ENCODE data around the gene AJAP1. TPM values are rescaled to one million over a fixed set of nuclear protein-coding genes. Genes with fewer than 3 reads are reported as not detected.

AJAP1 gene
- total and polyA plus RNA-seq, 10 of the 15 experiments (the other 5 are each of a cell fraction or from before 2014, with no cell fraction given), result not detected

DNA sequence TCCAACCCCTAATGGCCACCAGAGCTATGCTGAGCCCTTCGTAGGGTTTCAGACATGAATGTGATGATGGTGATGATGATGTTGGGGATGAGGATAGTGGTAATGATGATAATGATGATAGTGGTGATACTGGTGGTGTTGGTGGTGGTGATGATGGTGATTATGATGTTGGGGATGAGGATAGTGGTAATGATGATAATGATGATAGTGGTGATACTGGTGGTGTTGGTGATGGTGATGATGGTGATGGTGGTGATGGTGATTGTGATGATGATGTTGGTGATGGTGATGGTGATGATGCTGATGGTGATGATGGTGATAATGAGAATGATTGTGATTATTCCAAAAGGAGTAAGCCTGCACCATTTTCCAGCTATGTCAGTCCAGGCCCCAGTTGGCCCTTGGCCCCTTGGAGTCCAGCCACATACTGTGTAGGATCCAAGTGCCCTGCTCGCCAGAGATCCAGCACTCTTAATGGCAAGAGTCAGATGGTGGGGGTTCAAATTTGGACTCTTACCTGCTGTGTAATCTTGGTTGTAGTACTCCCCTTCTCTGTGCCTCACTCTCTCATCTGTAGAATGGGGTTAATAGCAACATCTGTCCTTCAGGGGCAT is 28.3 kb downstream of the AJAP1 start:
- CTCF ChIA-PET, result no interaction called here
- in situ Hi-C loops (cut with MboI), result no loop called here
- TF ChIP-seq ATF7 (IDR thresholded peaks at IDR 0.05; ENCODE audit: low read depth), result no peak
- SMC1A ChIA-PET (ENCODE audit: uncharacterized antibody, unreplicated experiment), result no interaction called here
- no peaks in the 10 kb centered on the region for H3K79me2 ChIP-seq (ENCODE audit: control insufficient read depth, insufficient read depth, low read length)
- RAD21 ChIA-PET (ENCODE audit: unreplicated experiment), result no interaction called here
- BruUV-seq (replicated peaks), result no TSS peak
- no peaks in the 10 kb centered on the region for H3K9me3 ChIP-seq (replicated peaks; ENCODE audit: control insufficient read depth, insufficient read depth, low read length)
- ATAC-seq (no peak), DNase-seq (ENCODE audit: low read depth, low spot score) (no peak), FAIRE-seq (no peak)
- H3K4me2 ChIP-seq (ENCODE audit: control insufficient read depth, insufficient read depth), result no peak overlapping the region
- intact Hi-C loops (cut with micrococcal nuclease; ENCODE audit: unreplicated experiment), result no loop called here
- no peak overlapping the region for H3K27ac ChIP-seq (ENCODE audit: control insufficient read depth, insufficient read depth)
- H3K4me1 ChIP-seq (ENCODE audit: control insufficient read depth, insufficient read depth, low read length), result no peaks in the 10 kb centered on the region
- H3K4me3 ChIP-seq, result no peak overlapping the region
- no peak overlapping the region for H2AFZ ChIP-seq (ENCODE audit: control insufficient read depth, low read depth, low read length)
- no peak overlapping the region for H3K9ac ChIP-seq (ENCODE audit: control insufficient read depth, insufficient read depth, low read length)
- 0% methylated on average over 2 of the region's 2 CpGs for WGBS (ENCODE audit: insufficient coverage, insufficient replicate concordance, low lambda C conversion rate, missing lambda C conversion rate)
- H4K20me1 ChIP-seq (ENCODE audit: control insufficient read depth, insufficient read depth), result no peaks in the 10 kb centered on the region
- H3K36me3 ChIP-seq (ENCODE audit: control insufficient read depth in 2 of 2, insufficient read depth in 2 of 2, low read length in 1 of 2), result no peaks in the 10 kb centered on the region
- POLR2A ChIA-PET, result no interaction called here
- H3K27me3 ChIP-seq (replicated peaks in 1 of 2; ENCODE audit: control insufficient read depth in 2 of 2, insufficient read depth in 2 of 2, low read length in 1 of 2), result no peaks in the 10 kb centered on the region

DNA sequence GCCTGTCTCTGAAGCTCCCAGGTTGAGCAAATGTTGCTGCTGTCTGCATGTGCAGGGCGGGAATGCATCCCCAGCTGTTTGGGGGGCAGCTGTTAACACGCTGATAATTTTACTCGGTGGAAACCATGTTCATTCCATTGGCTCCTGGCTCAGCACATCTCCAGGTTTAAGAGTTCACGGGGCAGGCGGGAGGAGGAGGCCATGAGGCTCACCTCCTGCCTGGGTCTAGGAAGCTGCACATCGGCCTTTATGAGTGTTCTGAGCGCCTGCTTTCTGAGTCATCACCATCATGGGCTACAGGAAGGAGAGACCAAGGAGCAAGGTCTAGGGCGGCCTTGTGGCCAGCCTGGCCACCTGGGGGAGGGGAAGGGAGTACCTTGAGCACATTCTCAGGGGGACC is 29.7 kb downstream of the AJAP1 start:
- Histone ChIP-seq H3K4me2 (ENCODE audit: control insufficient read depth, insufficient read depth) (no peak overlapping the region), H3K4me1 (ENCODE audit: control insufficient read depth, insufficient read depth, low read length) (no peaks in the 10 kb centered on the region), H3K9me3 (replicated peaks; ENCODE audit: control insufficient read depth, insufficient read depth, low read length) (no peaks in the 10 kb centered on the region), H3K4me3 (no peak overlapping the region), H3K79me2 (ENCODE audit: control insufficient read depth, insufficient read depth, low read length) (no peaks in the 10 kb centered on the region), H4K20me1 (ENCODE audit: control insufficient read depth, insufficient read depth) (no peaks in the 10 kb centered on the region), H3K27me3 (replicated peaks in 1 of 2; ENCODE audit: control insufficient read depth in 2 of 2, insufficient read depth in 2 of 2, low read length in 1 of 2) (no peaks in the 10 kb centered on the region), H3K36me3 (ENCODE audit: control insufficient read depth in 2 of 2, insufficient read depth in 2 of 2, low read length in 1 of 2) (no peaks in the 10 kb centered on the region), H2AFZ (ENCODE audit: control insufficient read depth, low read depth, low read length) (no peak overlapping the region), H3K27ac (ENCODE audit: control insufficient read depth, insufficient read depth) (no peak overlapping the region), H3K9ac (ENCODE audit: control insufficient read depth, insufficient read depth, low read length) (no peak overlapping the region)
- RAD21 ChIA-PET (ENCODE audit: unreplicated experiment), result no interaction called here
- in situ Hi-C loops (cut with MboI), result no loop called here
- CTCF ChIA-PET, result no interaction called here
- TF ChIP-seq STAT3 (IDR thresholded peaks at IDR 0.05; ENCODE audit: low read depth, low read length), result no peak
- no peak for TF ChIP-seq SMC3 (IDR thresholded peaks at IDR 0.05; ENCODE audit: borderline replicate concordance, low read length)
- TF ChIP-seq, protein P1, sequence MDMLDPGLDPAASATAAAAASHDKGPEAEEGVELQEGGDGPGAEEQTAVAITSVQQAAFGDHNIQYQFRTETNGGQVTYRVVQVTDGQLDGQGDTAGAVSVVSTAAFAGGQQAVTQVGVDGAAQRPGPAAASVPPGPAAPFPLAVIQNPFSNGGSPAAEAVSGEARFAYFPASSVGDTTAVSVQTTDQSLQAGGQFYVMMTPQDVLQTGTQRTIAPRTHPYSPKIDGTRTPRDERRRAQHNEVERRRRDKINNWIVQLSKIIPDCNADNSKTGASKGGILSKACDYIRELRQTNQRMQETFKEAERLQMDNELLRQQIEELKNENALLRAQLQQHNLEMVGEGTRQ (IDR thresholded peaks at IDR 0.05; ENCODE audit: borderline replicate concordance, low read depth, low read length), result no peak
- no peak for TF ChIP-seq BCLAF1 (IDR thresholded peaks at IDR 0.05)
- 23% methylated on average over 8 of the region's 8 CpGs for WGBS (ENCODE audit: insufficient coverage, insufficient replicate concordance, low lambda C conversion rate, missing lambda C conversion rate)
- no TSS peak for BruUV-seq (replicated peaks)
- intact Hi-C loops (cut with micrococcal nuclease; ENCODE audit: unreplicated experiment), result no loop called here
- ATAC-seq (no peak), DNase-seq (ENCODE audit: low read depth, low spot score) (no peak), FAIRE-seq (no peak)
- POLR2A ChIA-PET, result no interaction called here
- SMC1A ChIA-PET (ENCODE audit: uncharacterized antibody, unreplicated experiment), result no interaction called here
